Breast epithelium (tissue), 3 donors: ENCODE data around the gene MALAT1.

ENCODE experiments used
- CTCF ChIP-seq, 3 donors: fragments of 450-650 bp; IDR thresholded peaks; one replicate each; pipeline ENCODE4 v1.5.1; 2016 to 2017; ENCODE audit warnings: antibody characterized with exemption in 3 of 3, mild to moderate bottlenecking in 3 of 3, moderate library complexity in 3 of 3
- POLR2A ChIP-seq: fragments of 450-650 bp; IDR thresholded peaks from one replicate; pipeline ENCODE4 v1.6.1; 2016; ENCODE audit warnings: antibody characterized with exemption, mild to moderate bottlenecking, moderate library complexity
- POLR2AphosphoS5 ChIP-seq, 3 donors: sonication (generic); formaldehyde crosslinking; IDR thresholded peaks; one replicate each; pipeline ENCODE4 v1.6.1; 2017; ENCODE audit warnings: antibody characterized with exemption in 3 of 3

GRCh38 chr11:65496304-65497140 lies 2.3 kb upstream of the MALAT1 start:
- TF ChIP-seq CTCF (IDR thresholded peaks at IDR 0.05) (no peak), POLR2A (no peak), POLR2AphosphoS5 (IDR thresholded peaks at IDR 0.05) (no peak)
